ENCODE measurements around the gene CRTC2.
"Not testable (repeated sequence)": the region's sequence is repeated elsewhere in the genome, so short reads cannot be mapped to it uniquely, and the experiment has no call there.

CRTC2 gene

DNA sequence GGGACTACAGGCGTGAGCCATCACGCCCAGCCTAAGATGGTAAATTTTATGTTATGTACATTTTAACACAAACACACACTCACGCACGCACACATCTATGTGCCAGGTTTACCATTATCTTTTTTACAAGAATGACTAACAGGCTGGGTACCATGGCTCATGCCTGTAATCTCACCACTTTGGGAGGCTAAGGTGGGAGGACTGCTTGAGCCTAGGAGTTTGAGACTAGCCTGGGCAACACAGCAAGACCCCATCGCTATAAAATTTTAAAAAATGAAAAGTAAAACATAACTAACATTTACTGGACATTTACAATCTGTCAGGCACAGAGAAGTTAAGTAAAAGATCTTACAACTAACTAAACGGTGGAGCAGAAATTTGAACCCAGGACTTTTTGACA, 50.3 kb downstream of the CRTC2 start:
- Histone ChIP-seq H3K36me3 (ENCODE audit: insufficient read depth, low read length) (peaks cover 33% of the 10 kb centered on the region), H3K4me1 (ENCODE audit: insufficient read depth, low read length, severe bottlenecking) (no peaks in the 10 kb centered on the region)
- TF ChIP-seq, protein P1, sequence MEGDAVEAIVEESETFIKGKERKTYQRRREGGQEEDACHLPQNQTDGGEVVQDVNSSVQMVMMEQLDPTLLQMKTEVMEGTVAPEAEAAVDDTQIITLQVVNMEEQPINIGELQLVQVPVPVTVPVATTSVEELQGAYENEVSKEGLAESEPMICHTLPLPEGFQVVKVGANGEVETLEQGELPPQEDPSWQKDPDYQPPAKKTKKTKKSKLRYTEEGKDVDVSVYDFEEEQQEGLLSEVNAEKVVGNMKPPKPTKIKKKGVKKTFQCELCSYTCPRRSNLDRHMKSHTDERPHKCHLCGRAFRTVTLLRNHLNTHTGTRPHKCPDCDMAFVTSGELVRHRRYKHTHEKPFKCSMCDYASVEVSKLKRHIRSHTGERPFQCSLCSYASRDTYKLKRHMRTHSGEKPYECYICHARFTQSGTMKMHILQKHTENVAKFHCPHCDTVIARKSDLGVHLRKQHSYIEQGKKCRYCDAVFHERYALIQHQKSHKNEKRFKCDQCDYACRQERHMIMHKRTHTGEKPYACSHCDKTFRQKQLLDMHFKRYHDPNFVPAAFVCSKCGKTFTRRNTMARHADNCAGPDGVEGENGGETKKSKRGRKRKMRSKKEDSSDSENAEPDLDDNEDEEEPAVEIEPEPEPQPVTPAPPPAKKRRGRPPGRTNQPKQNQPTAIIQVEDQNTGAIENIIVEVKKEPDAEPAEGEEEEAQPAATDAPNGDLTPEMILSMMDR (IDR thresholded peaks at IDR 0.05; ENCODE audit: low read length): no peak
- no peak for TF ChIP-seq EZH2 (IDR thresholded peaks at IDR 0.05; ENCODE audit: borderline replicate concordance, low read length)

GRCh38 chr1:153907134-153907533, 51.3 kb downstream of the CRTC2 start:
- Histone ChIP-seq H3K4me3 (ENCODE audit: low read depth, low read length, poor library complexity, severe bottlenecking) (no peak overlapping the region), H3K4me1 (ENCODE audit: insufficient read depth, low read length, severe bottlenecking) (no peaks in the 10 kb centered on the region), H3K4me2 (ENCODE audit: low read length) (no peak overlapping the region), H3K79me2 (ENCODE audit: insufficient read depth, low read length) (peaks cover 90% of the 10 kb centered on the region), H3K9me2 (ENCODE audit: low read depth, low read length) (no peaks in the 10 kb centered on the region), H3K36me3 (ENCODE audit: insufficient read depth, low read length) (peaks cover 34% of the 10 kb centered on the region), H3K27me3 (ENCODE audit: insufficient read depth, low read length) (no peaks in the 10 kb centered on the region), H2AFZ (ENCODE audit: low read length) (no peak overlapping the region), H3K27ac (ENCODE audit: low read depth, low read length, poor library complexity, severe bottlenecking) (no peak overlapping the region), H3F3A (ENCODE audit: insufficient read depth, low read length) (no peaks in the 10 kb centered on the region), H3K9ac (ENCODE audit: low read length) (no peak overlapping the region), H3K9me3 (ENCODE audit: low read length) (no peaks in the 10 kb centered on the region), H4K20me1 (ENCODE audit: insufficient read depth, low read length) (0 out of 2 replicates have a peak, but pooled peaks cover 5% of the 10 kb centered on the region)
- TF ChIP-seq, protein P1 (IDR thresholded peaks at IDR 0.05; ENCODE audit: low read length): no peak
- no peak for TF ChIP-seq EZH2 (IDR thresholded peaks at IDR 0.05; ENCODE audit: borderline replicate concordance, low read length)

More for the DNA sequence above, 50.3 kb downstream of the CRTC2 start:
- no peak overlapping the region for H2AFZ ChIP-seq (ENCODE audit: low read length)
- H3K9me3 ChIP-seq (ENCODE audit: low read length): no peaks in the 10 kb centered on the region
- H3K9me2 ChIP-seq (ENCODE audit: low read depth, low read length): no peaks in the 10 kb centered on the region
- H3F3A ChIP-seq (ENCODE audit: insufficient read depth, low read length): no peaks in the 10 kb centered on the region
- H3K27me3 ChIP-seq (ENCODE audit: insufficient read depth, low read length): no peaks in the 10 kb centered on the region
- H3K9ac ChIP-seq (ENCODE audit: low read length): no peak overlapping the region
- no peak overlapping the region for H3K4me2 ChIP-seq (ENCODE audit: low read length)
- H3K4me3 ChIP-seq (ENCODE audit: low read depth, low read length, poor library complexity, severe bottlenecking): no peak overlapping the region
- no peak overlapping the region for H3K27ac ChIP-seq (ENCODE audit: low read depth, low read length, poor library complexity, severe bottlenecking)
- H4K20me1 ChIP-seq (ENCODE audit: insufficient read depth, low read length): 0 out of 2 replicates have a peak, but pooled peaks cover 5% of the 10 kb centered on the region
- H3K79me2 ChIP-seq (ENCODE audit: insufficient read depth, low read length): peaks cover 90% of the 10 kb centered on the region

DNA sequence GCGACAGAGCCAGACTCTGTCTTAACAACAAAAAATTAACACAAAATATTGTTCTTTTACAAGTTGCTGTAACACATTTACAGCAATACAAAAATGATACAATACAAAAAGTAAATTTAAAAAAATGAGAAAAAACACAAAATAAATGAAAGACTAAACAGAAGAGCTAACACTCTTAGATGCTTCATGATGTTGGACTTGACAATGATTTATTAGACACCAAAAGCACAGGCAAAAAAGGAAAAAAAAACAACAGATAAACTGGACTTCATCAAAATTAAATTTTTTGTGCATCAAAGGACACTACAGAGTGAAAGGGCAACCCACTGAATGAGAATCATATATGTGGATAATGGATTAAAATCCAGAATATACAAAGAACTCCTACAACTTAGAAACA, 52.0 kb downstream of the CRTC2 start:
- no peak overlapping the region for H3K4me3 ChIP-seq (ENCODE audit: low read depth, low read length, poor library complexity, severe bottlenecking)
- no peaks in the 10 kb centered on the region for H3F3A ChIP-seq (ENCODE audit: insufficient read depth, low read length)
- H3K27me3 ChIP-seq (ENCODE audit: insufficient read depth, low read length): no peaks in the 10 kb centered on the region
- no peak overlapping the region for H3K27ac ChIP-seq (ENCODE audit: low read depth, low read length, poor library complexity, severe bottlenecking)
- H3K36me3 ChIP-seq (ENCODE audit: insufficient read depth, low read length): peaks cover 34% of the 10 kb centered on the region
- H3K79me2 ChIP-seq (ENCODE audit: insufficient read depth, low read length): peaks cover 85% of the 10 kb centered on the region
- H3K4me2 ChIP-seq (ENCODE audit: low read length): no peak overlapping the region
- H3K9ac ChIP-seq (ENCODE audit: low read length): no peak overlapping the region
- no peak overlapping the region for H2AFZ ChIP-seq (ENCODE audit: low read length)
- TF ChIP-seq, protein P1 (IDR thresholded peaks at IDR 0.05; ENCODE audit: low read length): no peak
- TF ChIP-seq EZH2 (IDR thresholded peaks at IDR 0.05; ENCODE audit: borderline replicate concordance, low read length): no peak
- H4K20me1 ChIP-seq (ENCODE audit: insufficient read depth, low read length): 0 out of 2 replicates have a peak, but pooled peaks cover 5% of the 10 kb centered on the region
- H3K9me2 ChIP-seq (ENCODE audit: low read depth, low read length): no peaks in the 10 kb centered on the region
- no peaks in the 10 kb centered on the region for H3K4me1 ChIP-seq (ENCODE audit: insufficient read depth, low read length, severe bottlenecking)
- no peaks in the 10 kb centered on the region for H3K9me3 ChIP-seq (ENCODE audit: low read length)

GRCh38 chr1:153905908-153906307, 52.5 kb downstream of the CRTC2 start:
- H4K20me1 ChIP-seq (ENCODE audit: insufficient read depth, low read length); H3K9me3 ChIP-seq (ENCODE audit: low read length); H2AFZ ChIP-seq (ENCODE audit: low read length); H3K4me1 ChIP-seq (ENCODE audit: insufficient read depth, low read length, severe bottlenecking); H3K27ac ChIP-seq (ENCODE audit: low read depth, low read length, poor library complexity, severe bottlenecking); H3K9me2 ChIP-seq (ENCODE audit: low read depth, low read length); H3K27me3 ChIP-seq (ENCODE audit: insufficient read depth, low read length); H3K4me3 ChIP-seq (ENCODE audit: low read depth, low read length, poor library complexity, severe bottlenecking); H3F3A ChIP-seq (ENCODE audit: insufficient read depth, low read length); H3K9ac ChIP-seq (ENCODE audit: low read length); H3K4me2 ChIP-seq (ENCODE audit: low read length): not testable (repeated sequence)
- Histone ChIP-seq H3K79me2 (ENCODE audit: insufficient read depth, low read length) (peaks cover 85% of the 10 kb centered on the region), H3K36me3 (ENCODE audit: insufficient read depth, low read length) (peaks cover 36% of the 10 kb centered on the region)
